Esophagus squamous epithelium (tissue), 5 donors: ENCODE measurements around the gene B3GALNT2. TPM values are rescaled to one million over a fixed set of nuclear protein-coding genes. Genes with fewer than 3 reads are reported as not detected.

Experiments
- DNase-seq: peaks from one replicate; lab custom pipeline; 2025; lab: John Stamatoyannopoulos, UW
- H3K27ac ChIP-seq, 4 donors: fragments of 200-600 bp; sonication (generic); one replicate each; pipeline ENCODE4 v1.5.1; 2016 to 2019; ENCODE audit warnings: mild to moderate bottlenecking in 1 of 4
- H3K27me3 ChIP-seq, 4 donors: fragments of 200-600 bp; sonication (generic); 1 replicate in 3 of 4; 2 replicates in 1 of 4; pipeline versions ENCODE4 v1.5.1 to v1.6.0; 2017 to 2021; ENCODE audit warnings: antibody characterized with exemption in 1 of 4
- H3K36me3 ChIP-seq, 3 donors: fragments of 200-600 bp; sonication (generic); one replicate each; pipeline ENCODE4 v1.5.1; 2016 to 2019
- H3K4me1 ChIP-seq, 3 donors: fragments of 200-600 bp; sonication (generic); one replicate each; pipeline ENCODE4 v1.5.1; 2017 to 2019
- H3K4me3 ChIP-seq, 4 donors: fragments of 200-600 bp; sonication (generic); 1 replicate in 3 of 4; 2 replicates in 1 of 4; pipeline ENCODE4 v1.5.1; 2016 to 2019; ENCODE audit warnings: mild to moderate bottlenecking in 2 of 4, moderate library complexity in 1 of 4
- H3K9me3 ChIP-seq, 3 donors: fragments of 200-600 bp; sonication (generic); one replicate each; pipeline ENCODE4 v1.5.1; 2016 to 2019
- POLR2A ChIP-seq, 4 donors: fragments of 450-650 bp; IDR thresholded peaks; one replicate each; pipeline ENCODE4 v1.6.1; 2017; ENCODE audit warnings: antibody characterized with exemption in 4 of 4, mild to moderate bottlenecking in 4 of 4, moderate library complexity in 3 of 4
- WGBS, 2 donors: methylation state at CpG; one replicate each; pipeline ENCODE4 v1.1.5; 2018; 5-methylcytosine and 5-hydroxymethylcytosine counted together
- intact Hi-C: fragments of 100-400 bp; cut with DNase I; formaldehyde crosslinking; loops from one replicate; pipeline ENCODE4 v1.15.0; 2022
- total RNA-seq, 4 donors: library from RNA; depleted of rRNA; stranded (reverse); fragments of >200 nt; gene quantifications; one replicate each; pipeline ENCODE4 v1.1.0, GENCODE V29; 2016
- TF ChIP-seq, protein P1 (sequence below), 6 experiments: fragments of 450-650 bp in 4 of 6; fragments of 200-600 bp in 2 of 6; sonication (generic) in 2 of 6; IDR thresholded peaks; one replicate each; pipeline ENCODE4 v1.5.1; 2016 to 2019; ENCODE audit warnings: antibody characterized with exemption in 6 of 6, mild to moderate bottlenecking in 4 of 6, moderate library complexity in 4 of 6
- donor health status: DM: yes; HTN: yes; CAD: no.

The B3GALNT2 gene
- total RNA-seq, 4 donors from 2014 or later = 23.1 to 44.6 (median 34.4) TPM

DNA sequence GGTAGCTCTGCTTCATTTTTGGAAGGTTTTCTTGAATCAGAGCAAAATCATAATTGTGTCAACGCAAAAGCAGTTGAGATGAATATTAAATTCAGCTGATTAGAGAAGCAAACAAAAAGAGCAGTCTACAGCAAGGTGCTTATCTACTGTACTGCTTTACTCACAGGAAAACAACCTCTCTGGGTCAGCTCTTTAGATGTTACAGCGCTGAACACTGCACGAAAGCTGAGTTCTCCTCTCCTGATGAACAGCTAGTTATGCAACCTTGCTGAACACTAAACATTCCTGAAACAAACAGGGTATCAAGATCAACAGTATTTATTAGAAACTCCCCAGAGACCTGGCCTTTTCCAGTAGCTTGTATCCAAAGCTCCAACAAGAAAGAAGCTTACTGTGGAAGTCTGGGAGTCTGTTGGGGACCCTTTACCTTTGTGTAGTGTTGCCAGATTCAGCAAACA lies 95.7 kb downstream of the B3GALNT2 start:
- Histone ChIP-seq H3K4me1 (no peaks in the 10 kb centered on the region), H3K27ac (no peak overlapping the region), H3K9me3 (no peaks in the 10 kb centered on the region), H3K27me3 (no peaks in the 10 kb centered on the region), H3K4me3 (no peak overlapping the region), H3K36me3 (peaks cover 0 to 20% (median 0%) of the 10 kb centered on the region in 3 donors)
- 92 to 93% methylated on average over 3 of the region's 3 CpGs for WGBS, 2 donors
- TF ChIP-seq, protein P1, sequence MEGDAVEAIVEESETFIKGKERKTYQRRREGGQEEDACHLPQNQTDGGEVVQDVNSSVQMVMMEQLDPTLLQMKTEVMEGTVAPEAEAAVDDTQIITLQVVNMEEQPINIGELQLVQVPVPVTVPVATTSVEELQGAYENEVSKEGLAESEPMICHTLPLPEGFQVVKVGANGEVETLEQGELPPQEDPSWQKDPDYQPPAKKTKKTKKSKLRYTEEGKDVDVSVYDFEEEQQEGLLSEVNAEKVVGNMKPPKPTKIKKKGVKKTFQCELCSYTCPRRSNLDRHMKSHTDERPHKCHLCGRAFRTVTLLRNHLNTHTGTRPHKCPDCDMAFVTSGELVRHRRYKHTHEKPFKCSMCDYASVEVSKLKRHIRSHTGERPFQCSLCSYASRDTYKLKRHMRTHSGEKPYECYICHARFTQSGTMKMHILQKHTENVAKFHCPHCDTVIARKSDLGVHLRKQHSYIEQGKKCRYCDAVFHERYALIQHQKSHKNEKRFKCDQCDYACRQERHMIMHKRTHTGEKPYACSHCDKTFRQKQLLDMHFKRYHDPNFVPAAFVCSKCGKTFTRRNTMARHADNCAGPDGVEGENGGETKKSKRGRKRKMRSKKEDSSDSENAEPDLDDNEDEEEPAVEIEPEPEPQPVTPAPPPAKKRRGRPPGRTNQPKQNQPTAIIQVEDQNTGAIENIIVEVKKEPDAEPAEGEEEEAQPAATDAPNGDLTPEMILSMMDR (IDR thresholded peaks at IDR 0.05) = no peak
- TF ChIP-seq POLR2A (IDR thresholded peaks at IDR 0.05) = no peak
- DNase-seq = no peak
- intact Hi-C loops = no loop called here

DNA sequence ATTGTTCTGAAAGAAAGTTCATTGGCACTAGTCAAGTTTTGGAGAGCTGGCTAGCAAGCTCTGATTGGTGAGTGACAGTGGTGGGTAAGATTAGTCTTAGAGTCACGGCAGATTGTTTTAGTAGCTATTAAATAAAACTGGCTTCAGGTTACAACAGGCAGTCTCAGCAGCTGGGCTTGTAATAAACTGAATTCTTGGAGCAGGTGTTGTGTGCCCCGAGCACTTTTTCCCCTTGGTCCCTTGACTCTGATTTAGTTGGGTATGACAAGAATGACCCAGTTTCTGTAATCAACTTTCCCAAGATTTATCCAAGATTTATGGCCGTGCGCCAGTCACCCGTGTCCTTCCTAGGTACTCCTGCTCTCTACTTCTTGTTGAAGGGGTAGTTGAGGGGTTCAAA lies 96.8 kb downstream of the B3GALNT2 start:
- intact Hi-C loops = no loop called here
- WGBS, 2 donors = 69% methylated on average over 5 of the region's 5 CpGs
- Histone ChIP-seq H3K9me3 (no peaks in the 10 kb centered on the region), H3K27ac (no peak overlapping the region), H3K27me3 (no peaks in the 10 kb centered on the region), H3K36me3 (peaks cover 0 to 31% (median 0%) of the 10 kb centered on the region in 3 donors), H3K4me1 (no peaks in the 10 kb centered on the region), H3K4me3 (no peak overlapping the region)
- no peak for DNase-seq
- TF ChIP-seq POLR2A (IDR thresholded peaks at IDR 0.05) = no peak
- TF ChIP-seq, protein P1 (IDR thresholded peaks at IDR 0.05) = no peak

DNA sequence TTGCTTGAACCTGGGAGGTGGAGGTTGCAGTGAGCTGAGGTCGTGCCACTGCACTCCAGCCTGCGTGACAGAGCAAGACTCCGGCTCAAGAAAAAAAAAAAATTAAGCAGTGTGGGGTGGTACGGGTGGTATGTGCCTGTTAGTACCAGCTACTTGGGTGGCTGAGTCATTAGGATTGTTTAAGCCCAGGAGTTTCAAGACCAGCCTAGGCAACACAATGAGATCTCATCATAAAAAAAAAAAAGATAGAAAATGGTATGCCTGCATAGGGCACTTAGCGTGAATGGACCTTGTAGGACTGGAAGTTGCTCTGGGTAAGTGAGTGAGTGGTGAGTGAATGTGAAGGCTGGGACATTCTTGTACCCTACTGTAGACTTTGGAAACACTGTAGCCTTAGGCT lies 100.1 kb downstream of the B3GALNT2 start:
- Histone ChIP-seq H3K27ac (no peak overlapping the region), H3K4me3 (no peak overlapping the region), H3K36me3 (peaks cover 0 to 38% (median 0%) of the 10 kb centered on the region in 3 donors), H3K9me3 (no peaks in the 10 kb centered on the region), H3K4me1 (no peaks in the 10 kb centered on the region), H3K27me3 (no peaks in the 10 kb centered on the region)
- intact Hi-C loops = no loop called here
- 40 to 77% methylated on average over 5 of the region's 5 CpGs for WGBS, 2 donors
- no peak for TF ChIP-seq POLR2A (IDR thresholded peaks at IDR 0.05)
- TF ChIP-seq, protein P1 (IDR thresholded peaks at IDR 0.05) = no peak
- DNase-seq = no peak

DNA sequence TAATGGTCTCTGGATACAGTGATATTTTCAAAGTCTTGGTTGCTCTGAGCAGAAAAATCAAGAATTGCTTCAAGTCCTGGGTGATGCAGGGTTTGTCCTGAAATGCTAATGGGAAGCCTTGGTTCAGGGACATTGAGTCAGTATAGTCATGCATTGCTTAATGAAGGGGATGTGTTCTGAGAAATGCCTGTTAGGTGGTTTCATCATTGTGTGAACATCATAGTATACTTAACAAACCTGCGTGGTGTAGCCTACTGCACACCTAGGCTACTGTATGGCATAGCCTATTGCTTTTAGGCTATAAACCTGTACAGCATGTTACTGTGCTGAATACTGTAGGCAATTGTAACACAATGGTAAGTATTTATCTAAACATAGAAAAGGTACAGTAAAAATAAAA lies 100.7 kb downstream of the B3GALNT2 start:
- intact Hi-C loops = no loop called here
- no peaks in the 10 kb centered on the region for H3K9me3 ChIP-seq
- no peaks in the 10 kb centered on the region for H3K27me3 ChIP-seq
- H3K4me3 ChIP-seq = no peak overlapping the region
- 88 to 100% methylated on average over 1 of the region's 1 CpG for WGBS, 2 donors
- TF ChIP-seq, protein P1 (IDR thresholded peaks at IDR 0.05) = no peak
- TF ChIP-seq POLR2A (IDR thresholded peaks at IDR 0.05) = no peak
- H3K4me1 ChIP-seq = no peaks in the 10 kb centered on the region
- H3K27ac ChIP-seq = no peak overlapping the region
- H3K36me3 ChIP-seq = peaks cover 0 to 38% (median 0%) of the 10 kb centered on the region in 3 donors
- no peak for DNase-seq

DNA sequence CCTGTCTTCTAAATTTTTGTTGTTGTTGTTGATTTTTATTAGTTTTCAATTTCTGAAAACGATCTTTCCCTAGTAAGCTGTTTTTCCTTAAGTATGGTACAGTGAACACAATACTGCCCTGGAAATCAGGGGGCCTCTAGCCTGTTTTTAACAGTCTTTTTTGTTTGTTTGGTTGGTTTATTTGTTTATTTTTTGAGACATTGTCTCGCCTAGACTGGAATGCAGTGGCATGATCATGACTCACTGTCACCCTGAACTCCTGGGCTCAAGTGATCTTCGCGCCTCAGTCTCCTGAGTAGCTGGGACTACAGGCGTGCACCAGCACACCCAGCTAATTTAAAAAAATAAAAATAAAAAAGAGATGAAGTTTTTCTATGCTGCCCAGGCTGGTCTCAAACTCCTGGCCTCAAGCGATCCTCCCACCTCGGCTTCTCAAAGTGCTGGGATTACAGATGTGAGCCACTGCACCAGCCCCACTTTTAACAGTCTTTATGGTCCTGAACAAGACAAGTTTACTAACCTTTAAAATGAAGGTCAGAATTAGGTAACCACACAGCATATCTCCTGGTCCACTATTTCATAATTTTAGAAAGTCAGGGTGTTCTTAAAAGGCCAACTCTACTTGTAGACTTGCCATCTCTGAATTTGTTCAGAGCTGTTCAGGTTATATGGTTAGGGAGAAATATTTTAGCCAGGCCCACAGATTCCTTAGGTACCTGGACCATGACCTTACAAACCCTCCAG lies 101.6 kb downstream of the B3GALNT2 start:
- DNase-seq = no peak
- no peaks in the 10 kb centered on the region for H3K27me3 ChIP-seq
- peaks cover 0 to 38% (median 0%) of the 10 kb centered on the region in 3 donors for H3K36me3 ChIP-seq
- no peak overlapping the region for H3K27ac ChIP-seq
- WGBS, 2 donors = 85 to 89% methylated on average over 7 of the region's 7 CpGs
- no peak for TF ChIP-seq POLR2A (IDR thresholded peaks at IDR 0.05)
- TF ChIP-seq, protein P1 (IDR thresholded peaks at IDR 0.05) = no peak
- no peak overlapping the region for H3K4me3 ChIP-seq
- no peaks in the 10 kb centered on the region for H3K4me1 ChIP-seq
- H3K9me3 ChIP-seq = no peaks in the 10 kb centered on the region
- intact Hi-C loops = no loop called here
